ENCODE results near the gene ZNF416. TPM values are rescaled to one million over a fixed set of nuclear protein-coding genes. Genes with fewer than 3 reads are reported as not detected.

ZNF416 gene
- 1 to 10 TPM in 2 of 3 donors, under 1 TPM in 1; 0.90 to 2.0 (median 1.2) TPM for polyA plus RNA-seq

GRCh38 chr19:57578487-57579205 is at the start of gene ZNF416:
TSS of gene ZNF416 (minus strand) at chr19:57578911. CDS start at chr19:57578704, 207 bp downstream.
- H3K27ac ChIP-seq (ENCODE audit: low read depth, low read length) = no peak within 1 kb of the TSS
- whole genome bisulfite sequencing, 3 donors = 0 to 1% (median 0%) methylated on average over 51 to 62 of the region's 62 CpGs

GRCh38 chr19:57623091-57623490 is 44.4 kb upstream of the ZNF416 start:
- H3K27ac ChIP-seq (ENCODE audit: low read depth, low read length) = no peak overlapping the region

GRCh38 chr19:57620673-57621348 is 42.1 kb upstream of the ZNF416 start:
- H3K27ac ChIP-seq (ENCODE audit: low read depth, low read length) = no peak overlapping the region
- WGBS, 3 donors = 98 to 99% (median 98%) methylated on average over 10 of the region's 10 CpGs

GRCh38 chr19:57615346-57615745 is 36.6 kb upstream of the ZNF416 start:
- H3K27ac ChIP-seq (ENCODE audit: low read depth, low read length) = no peak overlapping the region
- 99 to 100% (median 99%) methylated on average over 3 of the region's 3 CpGs for WGBS, 3 donors

- no peak within 1 kb of the TSS for H3K27ac ChIP-seq (ENCODE audit: low read depth, low read length)
- WGBS, 3 donors = 2% methylated on average over 61 to 64 of the region's 64 CpGs
These were observed 35.4 kb upstream of the ZNF416 start, which contains the start of gene ZNF134 for GRCh38 chr19:57613941-57614743. TSS of gene ZNF134 (plus strand) at chr19:57614242. CDS start at chr19:57619469, 5,227 bp downstream.

GRCh38 chr19:57611113-57611512 is 32.4 kb upstream of the ZNF416 start:
- no peak overlapping the region for H3K27ac ChIP-seq (ENCODE audit: low read depth, low read length)
- 80 to 82% (median 80%) methylated on average over 4 of the region's 4 CpGs for WGBS, 3 donors

- WGBS, 3 donors = 97 to 98% (median 97%) methylated on average over 5 of the region's 5 CpGs
- H3K27ac ChIP-seq (ENCODE audit: low read depth, low read length) = no peak overlapping the region
These were observed 28.2 kb upstream of the ZNF416 start for GRCh38 chr19:57606931-57607330.

GRCh38 chr19:57599761-57600383 is 21.2 kb upstream of the ZNF416 start, which contains the start of gene ZNF530:
TSS of gene ZNF530 (plus strand) at chr19:57599885. CDS start at chr19:57604346, 4,461 bp downstream.
- WGBS, 3 donors = 1% methylated on average over 53 of the region's 53 CpGs
- no peak within 1 kb of the TSS for H3K27ac ChIP-seq (ENCODE audit: low read depth, low read length)

- 49 to 56% (median 56%) methylated on average over 8 of the region's 8 CpGs for WGBS, 3 donors
- H3K27ac ChIP-seq (ENCODE audit: low read depth, low read length) = no peak overlapping the region
These were observed 20.7 kb upstream of the ZNF416 start for GRCh38 chr19:57599377-57599760.

GRCh38 chr19:57587529-57587928 is 8.8 kb upstream of the ZNF416 start:
- no peak overlapping the region for H3K27ac ChIP-seq (ENCODE audit: low read depth, low read length)
- WGBS, 3 donors = 90 to 100% (median 96%) methylated on average over 1 of the region's 1 CpG

- H3K27ac ChIP-seq (ENCODE audit: low read depth, low read length) = no peak within 1 kb of the TSS
- 1 to 3% (median 1%) methylated on average over 76 of the region's 76 CpGs for WGBS, 3 donors
These were observed 5.1 kb upstream of the ZNF416 start, which contains the start of gene ZIK1 for GRCh38 chr19:57583521-57584416. TSS of gene ZIK1 (plus strand) at chr19:57584145. CDS start at chr19:57584357, 212 bp downstream.

GRCh38 chr19:57583104-57583520 is 4.4 kb upstream of the ZNF416 start:
- 29 to 39% (median 39%) methylated on average over 21 of the region's 21 CpGs for WGBS, 3 donors
- no peak overlapping the region for H3K27ac ChIP-seq (ENCODE audit: low read depth, low read length)

- H3K27ac ChIP-seq (ENCODE audit: low read depth, low read length) = no peak overlapping the region
These were observed 2.0 kb downstream of the ZNF416 start for GRCh38 chr19:57576661-57577060.

GRCh38 chr19:57572415-57572947 is 6.2 kb downstream of the ZNF416 start:
- H3K27ac ChIP-seq (ENCODE audit: low read depth, low read length) = no peak overlapping the region
- 97 to 99% (median 98%) methylated on average over 3 of the region's 3 CpGs for WGBS, 3 donors

- H3K27ac ChIP-seq (ENCODE audit: low read depth, low read length) = no peak overlapping the region
These were observed 8.0 kb downstream of the ZNF416 start for GRCh38 chr19:57570707-57571106.

GRCh38 chr19:57566396-57567265 is 12.1 kb downstream of the ZNF416 start:
- WGBS, 3 donors = 57 to 60% (median 58%) methylated on average over 7 of the region's 7 CpGs
- no peak overlapping the region for H3K27ac ChIP-seq (ENCODE audit: low read depth, low read length)
